GM23338 (cell line): ENCODE measurements around the gene IL1RL1. TPM values are rescaled to one million over a fixed set of nuclear protein-coding genes. Genes with fewer than 3 reads are reported as not detected.

Experiments
- ATAC-seq: fragments of 200-7000 bp; cut with Tn5 transposase; 3 replicates; pipeline ENCODE4 v1.9.1; 2020
- DNase-seq: peaks from one replicate; pipeline ENCODE4 v3.0.0-alpha.2; 2015; ENCODE audit warnings: low spot score
- H2AFZ ChIP-seq: fragments of 200-600 bp; sonication (generic); 2 replicates; pipeline ENCODE4 v1.8.0; 2016; ENCODE audit warnings: antibody characterized with exemption, mild to moderate bottlenecking, moderate library complexity
- H3F3A ChIP-seq: fragments of 200-600 bp; sonication (generic); replicated peaks from 2 replicates; pipeline ENCODE4 v1.8.0; 2017; ENCODE audit warnings: antibody characterized with exemption, mixed run types, low read depth
- H3K27ac ChIP-seq: fragments of 200-600 bp; sonication (generic); 2 replicates; pipeline ENCODE4 v1.6.1; 2016; ENCODE audit warnings: low read depth
- H3K27me3 ChIP-seq: fragments of 200-600 bp; sonication (generic); 2 replicates; pipeline ENCODE4 v1.8.0; 2016; ENCODE audit warnings: mild to moderate bottlenecking, mixed run types, moderate library complexity; ENCODE audit not compliant: insufficient read depth
- H3K36me3 ChIP-seq: fragments of 200-600 bp; sonication (generic); 2 replicates; pipeline ENCODE4 v1.8.0; 2016; ENCODE audit warnings: mild to moderate bottlenecking; ENCODE audit not compliant: insufficient read depth
- H3K4me1 ChIP-seq: fragments of 200-600 bp; sonication (generic); 2 replicates; pipeline ENCODE4 v1.8.0; 2016; ENCODE audit warnings: mild to moderate bottlenecking, moderate library complexity; ENCODE audit not compliant: insufficient read depth
- H3K4me2 ChIP-seq: fragments of 200-600 bp; sonication (generic); 2 replicates; pipeline ENCODE4 v1.7.1; 2017; ENCODE audit warnings: mixed run types
- H3K4me3 ChIP-seq: fragments of 200-600 bp; sonication (generic); 2 replicates; pipeline ENCODE4 v1.6.1; 2016; ENCODE audit warnings: mixed run types
- H3K79me2 ChIP-seq: fragments of 200-600 bp; sonication (generic); replicated peaks from 2 replicates; pipeline ENCODE4 v1.8.0; 2017; ENCODE audit warnings: mild to moderate bottlenecking; ENCODE audit not compliant: insufficient read depth
- H3K9me2 ChIP-seq: fragments of 200-600 bp; sonication (generic); 2 replicates; pipeline ENCODE4 v1.8.0; 2017; ENCODE audit not compliant: insufficient read depth
- H4K20me1 ChIP-seq: fragments of 200-600 bp; sonication (generic); replicated peaks from 2 replicates; pipeline ENCODE4 v1.8.0; 2017; ENCODE audit warnings: mild to moderate bottlenecking; ENCODE audit not compliant: insufficient read depth
- H3K27ac Mint-ChIP-seq: 2 replicates; pipeline ENCODE4 v1.8.0; 2020; ENCODE audit warnings: inconsistent platforms, mild to moderate bottlenecking, moderate library complexity, mixed read lengths
- H3K27me3 Mint-ChIP-seq: 3 replicates; pipeline ENCODE4 v1.8.0; 2022; ENCODE audit warnings: low read depth, mild to moderate bottlenecking, moderate library complexity, mixed read lengths, inconsistent platforms; ENCODE audit not compliant: insufficient read depth, poor library complexity
- H3K36me3 Mint-ChIP-seq: 3 replicates; pipeline ENCODE4 v1.8.0; 2021; ENCODE audit warnings: low read depth, mild to moderate bottlenecking, inconsistent platforms, moderate library complexity, mixed read lengths
- H3K4me1 Mint-ChIP-seq: 3 replicates; pipeline ENCODE4 v1.8.0; 2020; ENCODE audit warnings: mild to moderate bottlenecking, inconsistent platforms, mixed read lengths
- H3K4me3 Mint-ChIP-seq: 3 replicates; pipeline ENCODE4 v1.8.0; 2021; ENCODE audit warnings: moderate library complexity, mild to moderate bottlenecking, inconsistent platforms, mixed read lengths
- H3K9me3 Mint-ChIP-seq: 3 replicates; pipeline ENCODE4 v1.8.0; 2020; ENCODE audit warnings: moderate library complexity, mild to moderate bottlenecking, inconsistent platforms, mixed read lengths
- CTCF ChIP-seq, 2 experiments: fragments of 200-600 bp in 1 of 2; sonication (generic) in 1 of 2; conservative IDR thresholded peaks; 2 replicates each; pipeline versions ENCODE4 v1.5.1 to v1.6.1; 2016 to 2017; ENCODE audit warnings: antibody characterized with exemption in 2 of 2, low read depth in 2 of 2, mild to moderate bottlenecking in 2 of 2, moderate library complexity in 1 of 2
- ETS1 ChIP-seq: IDR thresholded peaks from 2 replicates; pipeline ENCODE4 v1.6.1; 2016; ENCODE audit warnings: antibody characterized with exemption
- JUNB ChIP-seq: IDR thresholded peaks from one replicate; pipeline ENCODE4 v1.6.1; 2016; ENCODE audit warnings: antibody characterized with exemption; ENCODE audit not compliant: unreplicated experiment
- POLR2AphosphoS5 ChIP-seq: IDR thresholded peaks from 2 replicates; pipeline ENCODE4 v1.6.1; 2016; ENCODE audit warnings: antibody characterized with exemption, low read depth
- REST ChIP-seq: IDR thresholded peaks from one replicate; pipeline ENCODE4 v1.6.1; 2018; ENCODE audit warnings: antibody characterized with exemption; ENCODE audit not compliant: unreplicated experiment
- STAT1 ChIP-seq: IDR thresholded peaks from one replicate; pipeline ENCODE4 v1.6.1; 2016; ENCODE audit warnings: antibody characterized with exemption; ENCODE audit not compliant: unreplicated experiment
- ZNF114 ChIP-seq: fragments of 250-450 bp; sonication (Bioruptor Pico); IDR thresholded peaks from 2 replicates; pipeline ENCODE4 v1.5.0; 2020; ENCODE audit warnings: mild to moderate bottlenecking, moderate library complexity
- ZNF331 ChIP-seq: fragments of 250-450 bp; sonication (Bioruptor Pico); IDR thresholded peaks from 2 replicates; pipeline ENCODE4 v1.5.0; 2020; ENCODE audit warnings: low read depth, mild to moderate bottlenecking, moderate library complexity
- polyA plus RNA-seq: library from polyadenylated mRNA; unstranded; fragments of >200 nt; fragmentation: Nextera tagmentation; extraction: Ambion mirVana; gene quantifications from 2 replicates; pipeline ENCODE4 v1.2.1, GENCODE V29; 2016
- total RNA-seq: library from RNA; depleted of rRNA; stranded (reverse); fragments of >200 nt; shearing (Covaris generic); gene quantifications from 2 replicates; pipeline ENCODE4 v1.2.3, GENCODE V29; 2014

Gene IL1RL1
- total and polyA plus RNA-seq, 2 experiments from 2014 or later: not detected

- no peak for TF ChIP-seq POLR2AphosphoS5
- no peak for TF ChIP-seq CTCF (conservative IDR thresholded peaks at IDR 0.05; ENCODE audit: low read depth in 2 of 2)
- TF ChIP-seq ETS1: no peak
- TF ChIP-seq ZNF331 (CRISPR knock-in tag): no peak
Observed at GRCh38 chr2:102268510-102269199, 42.7 kb upstream of the IL1RL1 start (continued).

GRCh38 chr2:102269200-102269524 is 42.2 kb upstream of the IL1RL1 start:
- H3K27me3 Mint-ChIP-seq: no peaks in the 10 kb centered on the region
- no peak for DNase-seq
- no peak overlapping the region for H3K27ac Mint-ChIP-seq
- Histone ChIP-seq H3K4me1 (no peaks in the 10 kb centered on the region), H3K4me2 (no peak overlapping the region), H3K9me2 (no peaks in the 10 kb centered on the region; the same call in 1 of the 2 replicates), H4K20me1 (no peaks in the 10 kb centered on the region), H3K27ac (no peak overlapping the region), H3K79me2 (no peaks in the 10 kb centered on the region), H3K27me3 (no peaks in the 10 kb centered on the region), H3K36me3 (no peaks in the 10 kb centered on the region), H2AFZ (no peak overlapping the region), H3K4me3 (no peak overlapping the region), H3F3A (no peaks in the 10 kb centered on the region)
- no peak overlapping the region for H3K4me3 Mint-ChIP-seq
- no peaks in the 10 kb centered on the region for H3K4me1 Mint-ChIP-seq
- peaks cover 8% of the 10 kb centered on the region; the same call in 2 of the 3 replicates for H3K9me3 Mint-ChIP-seq
- H3K36me3 Mint-ChIP-seq: no peaks in the 10 kb centered on the region; the same call in 1 of the 3 replicates
- no peak for ATAC-seq
- TF ChIP-seq JUNB (no peak), REST (no peak), STAT1 (no peak), CTCF (conservative IDR thresholded peaks at IDR 0.05; ENCODE audit: low read depth in 2 of 2) (no peak), ZNF114 (CRISPR knock-in tag) (no peak)
